Anterior cingulate cortex (tissue), 58 donors: ENCODE results near the gene SMYD2.

ENCODE experiments used
- DNase-seq, 58 donors: peaks; one replicate each; lab custom pipeline; 2025; lab: John Stamatoyannopoulos, UW

SMYD2 gene, protein sequence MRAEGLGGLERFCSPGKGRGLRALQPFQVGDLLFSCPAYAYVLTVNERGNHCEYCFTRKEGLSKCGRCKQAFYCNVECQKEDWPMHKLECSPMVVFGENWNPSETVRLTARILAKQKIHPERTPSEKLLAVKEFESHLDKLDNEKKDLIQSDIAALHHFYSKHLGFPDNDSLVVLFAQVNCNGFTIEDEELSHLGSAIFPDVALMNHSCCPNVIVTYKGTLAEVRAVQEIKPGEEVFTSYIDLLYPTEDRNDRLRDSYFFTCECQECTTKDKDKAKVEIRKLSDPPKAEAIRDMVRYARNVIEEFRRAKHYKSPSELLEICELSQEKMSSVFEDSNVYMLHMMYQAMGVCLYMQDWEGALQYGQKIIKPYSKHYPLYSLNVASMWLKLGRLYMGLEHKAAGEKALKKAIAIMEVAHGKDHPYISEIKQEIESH

DNA sequence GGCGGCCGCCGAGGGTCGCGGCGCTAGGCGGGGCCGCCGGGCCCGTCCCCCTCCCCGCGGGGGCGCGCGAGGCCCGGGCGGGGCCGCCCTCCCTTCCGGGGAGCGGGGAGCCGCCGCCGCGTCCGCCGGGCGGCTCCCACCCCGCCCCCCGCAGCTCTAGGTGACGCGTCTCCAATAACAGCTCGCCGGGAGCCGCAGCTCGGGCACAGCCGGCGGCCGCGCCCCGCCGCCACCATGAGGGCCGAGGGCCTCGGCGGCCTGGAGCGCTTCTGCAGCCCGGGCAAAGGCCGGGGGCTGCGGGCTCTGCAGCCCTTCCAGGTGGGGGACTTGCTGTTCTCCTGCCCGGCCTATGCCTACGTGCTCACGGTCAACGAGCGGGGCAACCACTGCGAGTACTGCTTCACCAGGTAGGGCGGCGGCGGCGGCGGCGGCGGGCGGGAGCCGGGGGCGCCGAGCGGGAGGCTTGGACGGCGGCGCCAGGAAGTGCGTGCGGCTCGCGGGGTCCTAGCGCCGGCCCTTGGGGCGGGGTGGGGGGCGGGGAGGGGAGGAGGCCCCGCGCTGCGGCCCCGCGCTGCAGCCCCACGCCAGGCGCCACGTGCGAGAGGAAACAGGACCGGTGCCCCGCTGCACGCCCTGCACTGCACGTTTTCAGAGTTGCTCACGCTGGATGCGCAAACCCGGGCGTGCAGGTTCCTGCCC is at the start of gene SMYD2:
TSS of gene SMYD2 (plus strand) at position 139 of the 699 bp plus-strand sequence. CDS start at position 235, 96 bp downstream.
- DNase-seq = peak in 50 of 58 donors; percentile 10 to 78 (median 50)

DNA sequence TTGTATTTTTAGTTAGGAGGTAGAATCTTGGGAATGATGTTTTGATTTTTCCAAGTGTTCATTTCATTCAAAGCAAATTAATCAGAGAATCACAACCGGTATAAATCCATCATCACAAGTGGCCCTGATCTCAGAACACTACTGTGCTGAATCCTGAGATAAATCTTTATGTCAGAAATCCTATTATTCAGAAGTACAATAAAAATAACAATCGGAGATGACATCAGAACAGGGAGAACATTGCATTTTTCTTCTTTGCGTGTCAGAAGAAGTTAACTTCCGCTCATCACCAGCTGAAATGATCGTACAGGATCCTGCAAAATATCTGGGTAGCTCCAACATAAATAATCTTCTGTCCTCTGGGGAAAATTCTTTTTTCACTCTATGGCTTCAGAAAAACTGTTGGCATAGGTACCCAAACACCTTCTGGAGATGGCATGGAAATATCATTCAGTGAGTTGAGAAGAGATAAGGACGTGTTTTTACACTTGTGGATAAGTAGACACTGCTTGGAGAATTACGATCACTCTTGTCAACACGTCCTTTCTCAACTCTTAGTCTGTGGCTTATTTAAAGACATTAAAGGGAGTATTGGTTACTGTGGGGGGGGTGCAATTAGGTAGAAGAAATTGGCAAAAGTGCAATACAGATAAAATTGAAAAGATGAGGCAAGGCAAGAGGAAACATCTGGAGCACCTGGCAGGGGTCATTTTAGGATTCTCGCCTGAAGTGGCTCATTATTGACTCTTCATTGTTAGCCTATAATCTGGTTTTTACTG is 46.9 kb upstream of the SMYD2 start:
- no peak for DNase-seq

DNA sequence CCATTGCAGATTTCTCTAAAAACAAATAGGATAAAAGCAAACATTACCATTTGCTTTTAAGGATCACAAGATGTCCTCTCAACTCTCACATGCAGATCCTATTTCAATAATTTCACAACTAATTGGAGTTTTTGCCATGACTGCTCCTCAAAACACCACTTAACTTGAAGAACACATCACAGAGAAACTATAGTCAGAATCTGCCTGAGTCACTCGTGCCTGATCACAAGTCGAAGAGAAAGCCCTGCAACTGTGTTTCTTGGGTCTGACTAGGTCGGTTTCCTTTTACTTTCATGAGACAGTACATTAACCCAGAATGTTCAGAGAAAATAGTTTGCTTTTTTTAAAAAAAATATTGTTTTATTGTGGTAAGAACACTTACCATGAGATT is 46.3 kb upstream of the SMYD2 start:
- DNase-seq = no peak

DNA sequence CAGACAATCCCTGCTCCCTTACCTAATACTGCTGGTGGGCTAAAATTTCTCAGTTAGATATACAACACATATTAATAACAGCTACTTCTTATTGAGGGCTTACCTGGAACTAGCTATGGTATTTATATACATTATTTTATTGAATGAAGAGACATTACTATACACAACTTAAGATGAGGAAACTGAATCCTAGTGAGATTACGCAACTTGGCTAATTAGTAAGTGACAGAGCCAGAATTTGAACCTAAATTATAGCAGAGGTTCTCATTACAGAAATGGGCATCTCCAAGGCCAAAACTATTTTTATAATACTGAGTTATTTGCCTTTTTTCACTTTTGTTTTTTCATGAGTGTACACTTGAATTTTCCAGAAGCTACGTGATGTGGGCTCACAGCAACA is 44.5 kb upstream of the SMYD2 start:
- DNase-seq = no peak

DNA sequence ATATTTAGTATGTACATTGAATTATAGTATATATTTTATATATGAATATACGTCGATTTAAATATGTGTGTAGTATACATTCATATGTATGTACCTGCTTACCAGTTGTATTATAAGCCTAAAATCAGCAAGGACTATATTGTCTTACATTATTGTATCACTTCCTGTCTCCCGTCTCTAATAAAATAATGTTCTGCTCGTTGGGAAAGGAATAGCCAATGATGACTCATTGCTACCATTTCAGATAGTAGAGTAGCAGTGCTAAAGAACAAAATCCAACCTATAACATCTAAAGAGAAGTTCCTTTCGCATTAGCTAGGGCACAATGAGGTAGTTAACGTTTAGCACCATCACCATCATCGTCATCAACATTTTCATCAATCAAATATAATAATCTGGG is 39.9 kb upstream of the SMYD2 start:
- no peak for DNase-seq

DNA sequence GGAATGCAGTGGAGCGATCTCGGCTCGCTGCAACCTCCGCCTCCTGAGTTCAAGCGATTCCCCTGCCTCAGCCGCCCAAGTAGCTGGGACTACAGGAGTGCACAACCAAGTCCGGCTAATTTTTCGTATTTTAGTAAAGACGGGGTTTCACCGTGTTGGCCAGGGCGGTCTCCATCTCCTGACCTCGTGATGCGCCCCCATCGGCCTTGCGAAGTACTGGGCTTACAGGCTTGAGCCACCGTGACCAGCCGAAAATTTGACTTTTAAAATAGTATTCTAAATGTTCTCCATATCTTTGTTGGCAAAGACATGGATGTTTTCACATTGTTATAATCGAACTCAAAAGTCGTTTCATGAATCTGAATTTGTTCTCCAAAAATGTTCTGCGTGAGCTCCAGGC is 36.7 kb upstream of the SMYD2 start:
- no peak for DNase-seq

DNA sequence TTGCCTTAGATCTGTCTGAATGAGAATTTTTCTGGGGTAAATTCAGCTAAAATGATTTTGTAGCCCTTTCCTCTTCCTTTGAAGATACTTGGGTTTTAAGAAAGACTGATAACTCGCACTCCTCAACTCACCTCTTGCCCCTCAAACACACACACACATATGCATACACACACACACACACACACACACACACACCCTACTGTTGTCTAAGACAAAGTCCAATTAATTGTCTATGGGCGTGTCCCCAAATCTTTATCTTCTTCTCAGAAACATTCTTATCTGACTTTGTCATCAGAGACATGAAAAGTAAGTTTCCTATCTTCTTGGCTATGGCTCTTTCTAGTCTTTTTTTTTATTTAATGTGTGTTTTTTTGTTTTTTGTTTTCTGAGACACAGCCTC is 36.1 kb upstream of the SMYD2 start:
- no peak for DNase-seq

DNA sequence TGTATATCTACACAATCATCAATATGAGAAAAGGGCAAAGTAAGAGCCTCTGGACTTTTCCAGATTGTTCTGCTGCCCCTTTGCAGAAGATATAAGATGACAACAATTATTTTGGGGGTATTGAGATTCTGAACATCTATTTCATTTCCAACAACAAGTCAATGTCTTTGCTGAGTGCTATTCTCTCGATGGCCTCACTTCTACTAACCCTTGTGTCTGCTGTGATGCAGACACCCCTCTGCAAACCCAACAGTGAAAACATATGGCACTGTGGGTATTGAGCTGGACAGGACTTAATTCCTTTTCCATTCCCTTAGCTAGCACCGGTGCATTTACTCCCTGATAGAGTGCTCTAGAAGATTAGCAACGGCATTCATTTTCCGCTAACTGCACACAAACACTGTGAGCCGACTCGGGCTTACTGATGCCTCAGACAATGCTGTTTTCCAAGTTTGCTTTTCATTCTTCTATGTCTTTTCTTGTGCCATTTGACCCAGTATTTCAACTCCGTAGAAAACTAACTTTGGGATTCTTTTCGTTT is 33.4 kb upstream of the SMYD2 start:
- DNase-seq = no peak

DNA sequence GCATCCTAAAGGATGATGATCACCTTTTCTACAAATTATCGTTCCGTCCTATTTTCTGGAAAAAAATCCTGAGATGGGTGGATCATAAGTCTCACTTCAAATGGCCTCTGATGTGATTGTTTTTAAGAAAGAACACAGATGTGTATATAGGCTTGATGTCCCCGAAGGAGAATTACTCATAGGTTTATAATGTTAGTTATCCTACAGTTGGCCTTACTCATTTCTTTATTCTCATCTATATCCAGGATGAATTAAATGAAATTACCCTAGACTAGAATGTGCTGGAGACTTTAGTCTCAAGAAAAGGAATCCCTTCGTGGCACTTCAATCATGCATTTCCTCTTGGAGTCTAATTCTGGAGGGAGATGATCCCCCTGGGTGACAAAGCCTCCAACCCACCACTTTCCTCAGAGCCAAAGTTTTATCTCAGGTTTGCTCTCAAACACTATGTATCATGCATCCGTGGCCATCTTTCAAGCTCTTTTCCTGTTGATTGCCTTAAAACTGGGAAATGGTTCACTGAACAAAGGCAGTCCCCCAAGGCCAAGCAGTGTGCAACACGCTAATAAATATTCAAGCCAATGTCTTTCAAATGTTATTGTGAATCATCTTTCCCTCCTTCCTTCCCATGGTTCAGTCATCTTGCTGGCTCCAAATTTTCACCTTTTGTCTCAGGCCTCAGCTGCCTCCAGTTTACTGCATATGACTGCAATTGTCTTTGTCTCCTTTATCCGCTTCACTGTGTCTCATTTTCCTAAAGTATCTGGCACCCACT is 32.5 kb upstream of the SMYD2 start:
- DNase-seq = no peak

DNA sequence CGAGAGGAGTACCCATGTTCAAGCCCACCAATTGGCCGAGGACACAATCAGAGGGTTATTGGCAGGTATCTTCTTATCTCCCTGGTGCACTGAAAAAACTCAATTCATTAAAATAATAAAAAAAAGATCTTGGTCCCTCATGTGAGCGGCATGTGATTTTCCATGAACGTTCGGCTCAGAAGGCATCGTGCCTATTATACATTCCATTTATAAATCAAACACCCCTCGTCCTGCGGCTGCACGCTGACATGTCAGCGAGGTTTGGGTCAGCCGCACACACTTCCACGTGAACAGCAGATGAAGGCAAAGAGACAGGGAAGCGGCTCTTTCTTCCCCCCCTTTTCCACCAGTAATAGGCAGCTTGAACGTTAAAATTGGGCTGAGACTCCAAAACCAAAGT is 31.3 kb upstream of the SMYD2 start:
- no peak for DNase-seq

DNA sequence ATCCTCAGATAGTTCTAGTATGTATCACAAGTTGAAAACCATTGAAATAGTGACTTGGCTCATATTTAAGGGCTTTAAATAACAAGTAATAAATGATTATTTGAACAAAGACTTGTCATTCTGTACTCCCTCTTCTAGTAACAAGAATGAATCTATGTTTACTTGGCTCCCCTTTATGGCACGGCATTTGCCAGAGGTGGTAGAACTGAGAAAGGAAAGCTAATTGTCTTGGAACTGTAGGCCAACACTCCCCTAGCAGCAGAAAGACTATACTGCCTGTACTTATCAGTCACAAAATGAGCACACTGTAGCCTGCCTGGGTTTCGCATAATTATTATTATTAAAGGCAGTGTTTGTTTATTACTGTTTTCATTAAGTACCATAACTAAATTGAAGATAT is 29.6 kb upstream of the SMYD2 start:
- no peak for DNase-seq

DNA sequence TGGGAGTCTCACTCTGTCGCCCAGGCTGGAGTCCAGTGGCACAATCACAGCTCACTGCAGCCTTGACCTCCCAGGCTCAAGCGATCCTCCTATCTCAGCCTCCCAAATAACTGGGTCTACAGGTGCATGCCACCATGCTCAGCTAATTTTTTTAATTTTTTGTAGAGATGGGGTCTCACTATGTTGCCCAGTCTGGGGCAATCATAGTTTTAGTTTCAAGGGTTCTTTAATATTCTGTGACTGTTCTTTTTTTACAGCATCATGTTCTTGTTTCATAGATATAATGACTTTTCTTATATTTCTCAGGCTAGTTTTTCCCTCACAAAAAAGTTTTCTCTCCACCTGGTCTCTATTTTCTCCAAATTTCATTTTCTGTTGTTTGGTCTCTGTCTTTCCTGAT is 25.4 kb upstream of the SMYD2 start:
- DNase-seq = no peak

DNA sequence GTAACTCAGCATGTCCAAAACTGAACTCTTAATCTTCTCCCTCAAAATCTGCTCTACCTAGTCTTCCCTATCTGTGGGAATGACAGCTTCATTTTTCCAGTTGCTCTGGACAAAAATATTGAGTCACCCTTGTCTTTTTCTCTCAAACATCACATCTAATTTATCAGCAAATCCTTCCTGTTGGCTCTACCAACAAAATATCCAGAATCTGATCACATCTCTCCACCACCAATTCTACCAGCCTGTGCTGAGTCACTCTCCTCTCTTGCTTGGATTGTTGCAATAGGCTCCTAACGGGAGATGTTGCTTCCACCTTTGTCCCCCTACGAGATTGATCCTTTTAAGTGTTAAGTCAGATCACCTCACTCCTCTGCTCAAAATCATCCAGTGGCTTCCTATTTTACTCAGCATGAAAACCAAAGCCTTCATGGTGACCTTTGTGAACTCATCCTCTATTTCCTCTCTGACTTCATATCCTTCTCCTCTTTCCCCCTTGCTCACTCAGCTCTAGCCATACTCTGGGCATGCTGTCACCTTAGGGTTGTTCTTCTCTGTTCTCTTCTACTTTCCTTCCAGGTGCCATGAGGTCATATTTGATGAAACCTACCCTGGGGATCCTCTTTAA is 21.5 kb upstream of the SMYD2 start:
- no peak for DNase-seq

DNA sequence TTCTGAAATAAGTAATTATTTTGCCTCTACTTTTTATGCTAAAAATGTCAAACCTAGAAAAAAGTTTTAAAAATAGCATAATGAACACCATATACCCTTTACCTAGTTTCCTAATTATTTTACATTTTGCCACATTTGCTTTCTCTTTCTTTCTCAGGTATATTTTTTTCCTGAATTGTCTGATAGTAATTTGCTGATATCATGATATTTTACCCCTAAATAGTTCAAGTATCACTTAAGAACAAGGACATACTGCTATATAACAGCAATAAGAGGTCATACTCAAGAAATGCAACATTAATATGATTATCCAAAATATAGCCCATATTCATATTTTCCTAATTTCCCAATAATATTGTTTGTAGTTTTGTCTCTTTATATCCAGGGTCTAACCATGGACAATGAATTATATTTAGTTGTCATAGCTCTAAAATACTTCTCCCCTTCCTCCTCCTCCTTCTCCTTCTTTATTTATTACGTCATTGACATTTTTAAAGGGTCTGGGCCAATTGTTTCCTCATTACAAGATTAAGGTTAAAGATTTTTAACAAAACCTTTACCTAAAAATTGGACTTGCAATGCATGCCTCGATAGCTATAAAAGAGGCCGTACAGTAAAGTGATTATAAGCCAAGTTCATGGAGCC is 20.3 kb upstream of the SMYD2 start:
- no peak for DNase-seq

DNA sequence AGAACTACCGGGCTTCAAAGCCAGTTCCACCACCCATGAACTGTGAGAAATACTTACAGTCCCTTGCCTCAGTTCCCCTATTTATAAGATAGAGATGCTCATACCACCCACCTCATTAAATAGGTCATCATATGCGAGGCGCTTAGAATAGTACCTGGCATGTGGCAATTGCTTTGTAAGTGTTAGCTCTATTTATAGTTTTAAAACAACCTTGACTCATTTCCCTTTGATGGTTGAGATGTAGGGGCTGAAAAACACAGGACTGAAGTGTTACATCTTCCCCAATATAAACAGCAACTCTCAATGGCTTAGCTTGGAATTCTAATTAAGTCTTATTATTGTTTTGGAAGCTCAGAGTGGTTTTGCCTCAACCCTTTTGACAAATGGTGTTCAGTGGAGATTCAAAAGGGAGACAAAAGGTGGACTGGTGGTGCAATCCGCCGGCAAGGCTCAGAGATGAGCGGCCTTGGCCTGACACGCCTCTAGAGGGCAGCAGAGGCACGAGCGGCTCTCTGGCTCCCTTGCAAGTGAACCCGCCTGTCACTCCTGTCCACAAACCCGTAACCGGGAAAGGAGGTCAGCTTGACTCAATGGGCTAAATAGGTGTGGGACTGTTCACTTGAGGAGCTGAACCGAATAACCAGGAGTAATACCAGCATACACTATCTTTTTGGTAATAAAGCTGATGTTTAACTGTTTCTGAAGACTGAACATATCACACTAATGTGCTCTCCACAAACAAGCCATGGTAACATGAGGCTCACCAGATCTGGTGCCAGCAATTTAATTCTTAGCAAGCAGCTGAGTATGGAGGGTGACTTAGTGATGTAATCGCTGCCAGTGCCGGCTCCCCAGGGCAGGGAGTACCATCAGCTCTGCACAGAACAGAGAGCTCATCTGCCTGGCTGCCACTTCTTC is 19.5 kb upstream of the SMYD2 start:
- DNase-seq = peak in 56 of 58 donors; percentile 12 to 85 (median 64)

DNA sequence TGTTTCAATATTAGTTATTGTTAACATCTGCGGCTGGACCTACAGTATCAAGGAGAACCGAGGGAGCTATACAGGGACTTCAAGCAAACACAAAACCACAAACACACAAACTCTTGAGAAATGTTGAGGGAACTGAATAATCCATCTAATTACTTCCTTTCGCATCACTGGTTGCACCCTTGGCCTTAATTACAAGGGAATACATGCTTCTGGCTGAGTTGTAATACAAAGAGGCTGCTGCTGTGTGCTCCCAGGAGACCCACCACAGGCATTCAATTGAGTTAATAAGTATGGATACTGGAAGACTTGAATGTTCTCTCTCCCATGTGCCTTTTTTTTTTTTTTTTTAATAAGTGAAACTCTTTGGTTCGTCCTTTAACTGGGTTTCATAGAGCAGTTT is 16.8 kb upstream of the SMYD2 start:
- DNase-seq = no peak

DNA sequence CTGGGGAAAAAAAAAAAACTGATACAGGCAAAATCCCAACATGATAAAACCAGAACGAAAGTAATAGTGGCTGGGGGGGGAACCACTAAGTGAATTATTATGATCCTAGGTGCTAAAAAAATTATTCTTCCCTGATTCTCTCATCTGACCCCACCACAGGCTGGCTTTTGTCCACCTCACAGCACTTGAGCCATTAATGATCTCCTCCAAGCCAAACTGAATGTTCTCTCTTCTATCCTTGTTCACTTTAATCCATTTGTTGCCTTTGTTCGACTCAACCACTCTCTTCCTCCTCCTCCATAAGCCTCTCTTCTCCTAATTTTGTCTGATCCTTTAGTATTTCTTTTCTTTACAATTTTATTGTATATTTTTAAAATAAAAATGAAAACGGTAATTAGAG is 16.0 kb upstream of the SMYD2 start:
- DNase-seq = no peak

DNA sequence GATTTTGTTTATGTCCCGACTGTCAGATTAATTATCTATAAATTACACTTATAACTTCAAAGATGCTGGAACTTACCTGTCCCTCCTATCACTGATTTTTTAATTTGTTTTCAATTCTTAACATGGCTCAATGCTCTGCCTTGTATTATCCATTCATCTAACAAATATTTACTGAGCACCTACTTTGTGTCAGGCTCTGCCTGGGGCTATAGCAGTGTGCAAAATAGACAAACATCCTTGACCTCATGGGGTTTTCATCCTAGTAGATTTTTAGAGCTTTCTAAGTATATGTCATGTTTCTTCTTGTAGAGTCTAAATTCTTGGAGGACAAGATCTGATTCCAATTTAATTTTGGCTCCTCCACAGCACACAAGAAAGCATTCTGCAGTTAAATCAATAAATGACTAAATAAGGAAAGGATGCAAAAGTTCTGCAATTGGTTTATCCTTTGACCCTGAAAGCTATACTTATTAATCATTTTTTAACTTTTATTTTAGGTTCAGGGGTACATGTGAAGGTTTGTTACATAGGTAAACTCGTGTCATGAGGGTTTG is 10.8 kb upstream of the SMYD2 start:
- DNase-seq = no peak
